ENCODE measurements around the gene CSNK1E. TPM values are rescaled to one million over a fixed set of nuclear protein-coding genes. Genes with fewer than 3 reads are reported as not detected.

Gene CSNK1E
- total RNA-seq, 6 donors from 2014 or later: 94.1 to 345 (median 123) TPM

- Histone ChIP-seq H3K4me1 (no peaks in the 10 kb centered on the region), H3K27ac (peak overlapping the region in 3 of 4 donors; percentile 51 to 71 (median 63)), H3K9me3 (no peaks in the 10 kb centered on the region), H3K27me3 (no peaks in the 10 kb centered on the region), H3K36me3 (peaks cover 35 to 84% (median 78%) of the 10 kb centered on the region in 4 donors), H3K4me3 (no peak overlapping the region)
- TF ChIP-seq, protein P1, sequence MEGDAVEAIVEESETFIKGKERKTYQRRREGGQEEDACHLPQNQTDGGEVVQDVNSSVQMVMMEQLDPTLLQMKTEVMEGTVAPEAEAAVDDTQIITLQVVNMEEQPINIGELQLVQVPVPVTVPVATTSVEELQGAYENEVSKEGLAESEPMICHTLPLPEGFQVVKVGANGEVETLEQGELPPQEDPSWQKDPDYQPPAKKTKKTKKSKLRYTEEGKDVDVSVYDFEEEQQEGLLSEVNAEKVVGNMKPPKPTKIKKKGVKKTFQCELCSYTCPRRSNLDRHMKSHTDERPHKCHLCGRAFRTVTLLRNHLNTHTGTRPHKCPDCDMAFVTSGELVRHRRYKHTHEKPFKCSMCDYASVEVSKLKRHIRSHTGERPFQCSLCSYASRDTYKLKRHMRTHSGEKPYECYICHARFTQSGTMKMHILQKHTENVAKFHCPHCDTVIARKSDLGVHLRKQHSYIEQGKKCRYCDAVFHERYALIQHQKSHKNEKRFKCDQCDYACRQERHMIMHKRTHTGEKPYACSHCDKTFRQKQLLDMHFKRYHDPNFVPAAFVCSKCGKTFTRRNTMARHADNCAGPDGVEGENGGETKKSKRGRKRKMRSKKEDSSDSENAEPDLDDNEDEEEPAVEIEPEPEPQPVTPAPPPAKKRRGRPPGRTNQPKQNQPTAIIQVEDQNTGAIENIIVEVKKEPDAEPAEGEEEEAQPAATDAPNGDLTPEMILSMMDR (IDR thresholded peaks at IDR 0.05): no peak
- TF ChIP-seq POLR2A (IDR thresholded peaks at IDR 0.05) (no peak), POLR2AphosphoS5 (IDR thresholded peaks at IDR 0.05) (no peak), EP300 (IDR thresholded peaks at IDR 0.05) (no peak)
- WGBS, 2 donors: 98 to 100% methylated on average over 1 to 26 of the region's 26 CpGs
- DNase-seq: peak in 1 of 2 donors; percentile 80
- no peak for ATAC-seq (ENCODE audit: low FRiP score in 2 of 2)
Observed at GRCh38 chr22:38294193-38294592, 23.0 kb downstream of the CSNK1E start.

DNA sequence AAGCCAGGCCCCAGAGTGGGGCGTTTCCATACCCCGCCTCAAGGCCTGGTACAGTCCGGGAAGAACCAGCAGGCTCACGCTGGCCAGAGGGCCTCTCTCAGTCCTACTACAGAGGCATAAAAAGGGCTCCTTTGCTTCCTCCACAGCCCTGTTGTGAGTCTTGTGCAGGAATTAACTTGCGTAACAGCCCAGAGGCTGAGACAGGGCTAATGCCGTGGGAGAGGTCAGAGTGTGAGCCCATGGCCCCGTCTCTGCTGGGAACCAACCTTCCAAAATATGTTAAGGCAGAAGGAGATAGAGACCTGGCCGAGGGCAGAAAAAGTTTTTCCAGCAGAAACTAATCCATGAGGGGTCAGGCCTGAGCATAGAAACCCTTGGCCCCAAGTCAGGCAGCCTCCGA lies 24.5 kb downstream of the CSNK1E start:
- ATAC-seq (ENCODE audit: low FRiP score in 2 of 2): no peak
- peaks cover 20 to 77% (median 63%) of the 10 kb centered on the region in 4 donors for H3K36me3 ChIP-seq
- 70 to 87% methylated on average over 9 of the region's 9 CpGs for WGBS, 2 donors

GRCh38 chr22:38291201-38291777 lies 25.9 kb downstream of the CSNK1E start:
- Histone ChIP-seq H3K27me3 (no peaks in the 10 kb centered on the region), H3K27ac (peak overlapping the region; percentile 48 to 72 (median 68)), H3K4me3 (no peak overlapping the region), H3K4me1 (no peaks in the 10 kb centered on the region), H3K9me3 (no peaks in the 10 kb centered on the region), H3K36me3 (peaks cover 18 to 65% (median 50%) of the 10 kb centered on the region in 4 donors)
- WGBS, 2 donors: 70 to 80% methylated on average over 13 to 22 of the region's 22 CpGs
- DNase-seq: peak; percentile 37 to 85
- no peak for ATAC-seq (ENCODE audit: low FRiP score in 2 of 2)
- TF ChIP-seq POLR2A (IDR thresholded peaks at IDR 0.05) (no peak), POLR2AphosphoS5 (IDR thresholded peaks at IDR 0.05) (peak in 1 of 2 donors; percentile 18)

More for the DNA sequence above, 24.5 kb downstream of the CSNK1E start:
- Histone ChIP-seq H3K4me3 (no peak overlapping the region), H3K27ac (peak overlapping the region in 3 of 4 donors; percentile 51 to 71 (median 63)), H3K27me3 (no peaks in the 10 kb centered on the region), H3K9me3 (no peaks in the 10 kb centered on the region), H3K4me1 (no peaks in the 10 kb centered on the region)
- no peak for DNase-seq
- TF ChIP-seq, protein P1 (IDR thresholded peaks at IDR 0.05): no peak
- TF ChIP-seq POLR2AphosphoS5 (IDR thresholded peaks at IDR 0.05): no peak
- no peak for TF ChIP-seq POLR2A (IDR thresholded peaks at IDR 0.05)
- no peak for TF ChIP-seq EP300 (IDR thresholded peaks at IDR 0.05)

DNA sequence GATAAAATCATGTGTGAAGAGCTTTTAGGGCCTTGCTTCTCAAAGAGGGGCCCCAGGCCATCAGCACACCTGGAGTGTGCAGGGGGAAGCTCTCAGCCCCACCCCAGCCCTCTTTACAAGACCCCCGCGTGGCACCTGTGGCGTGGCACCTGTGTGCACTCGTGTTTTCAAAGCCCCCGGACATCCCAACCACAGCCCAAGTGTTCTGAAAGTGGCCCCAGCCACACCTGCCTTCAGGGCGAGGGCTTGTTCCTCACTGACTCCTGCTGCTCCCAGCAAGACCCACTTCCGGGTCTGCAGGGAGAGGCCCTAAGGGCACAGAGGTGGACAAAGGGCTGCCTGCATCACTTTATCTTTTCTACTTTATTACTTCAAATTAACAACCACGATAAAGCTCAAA lies 26.9 kb downstream of the CSNK1E start:
- TF ChIP-seq POLR2A (IDR thresholded peaks at IDR 0.05): no peak
- TF ChIP-seq, protein P1 (IDR thresholded peaks at IDR 0.05): no peak
- no peak for TF ChIP-seq EP300 (IDR thresholded peaks at IDR 0.05)
- TF ChIP-seq POLR2AphosphoS5 (IDR thresholded peaks at IDR 0.05): no peak
- Histone ChIP-seq H3K27me3 (no peaks in the 10 kb centered on the region), H3K9me3 (no peaks in the 10 kb centered on the region), H3K36me3 (peaks cover 11 to 56% (median 40%) of the 10 kb centered on the region in 4 donors), H3K4me3 (no peak overlapping the region), H3K27ac (peak overlapping the region; percentile 17 to 71 (median 42)), H3K4me1 (no peaks in the 10 kb centered on the region)
- DNase-seq (no peak), ATAC-seq (ENCODE audit: low FRiP score in 2 of 2) (no peak)
- WGBS, 2 donors: 71 to 79% methylated on average over 8 of the region's 8 CpGs

- Histone ChIP-seq H3K36me3 (peaks cover 11 to 48% (median 33%) of the 10 kb centered on the region in 4 donors), H3K9me3 (no peaks in the 10 kb centered on the region), H3K27me3 (no peaks in the 10 kb centered on the region), H3K27ac (peak overlapping the region; percentile 17 to 71 (median 42)), H3K4me1 (peaks cover under 1 to 7% (median 4%) of the 10 kb centered on the region in 4 donors), H3K4me3 (no peak overlapping the region)
- peak; percentile 31 to 34 for ATAC-seq (ENCODE audit: low FRiP score in 2 of 2)
- 76 to 80% methylated on average over 9 of the region's 12 CpGs for WGBS, 2 donors
- DNase-seq: peak in 1 of 2 donors; percentile 49
- TF ChIP-seq POLR2AphosphoS5 (IDR thresholded peaks at IDR 0.05): peak in 1 of 2 donors; percentile 11
- TF ChIP-seq, protein P1 (IDR thresholded peaks at IDR 0.05): no peak
- TF ChIP-seq EP300 (IDR thresholded peaks at IDR 0.05): no peak
Observed at GRCh38 chr22:38289583-38290082, 27.6 kb downstream of the CSNK1E start.

Measured in upper lobe of left lung (tissue), 6 donors.